Skeletal muscle satellite cell (primary cell): ENCODE measurements around the gene KDM6A.
"Not testable (repeated sequence)": the region's sequence is repeated elsewhere in the genome, so short reads cannot be mapped to it uniquely, and the experiment has no call there.

Experiments
- H3K27me3 ChIP-seq: 2 replicates; pipeline ENCODE4 v1.7.0; 2013; ENCODE audit warnings: low read length; ENCODE audit not compliant: control insufficient read depth, insufficient read depth
- H3K36me3 ChIP-seq: 2 replicates; pipeline ENCODE4 v1.7.0; 2013; ENCODE audit warnings: mild to moderate bottlenecking, control low read depth, low read length; ENCODE audit not compliant: insufficient read depth
- H3K4me1 ChIP-seq: 2 replicates; pipeline ENCODE4 v1.7.0; 2013; ENCODE audit warnings: low read length; ENCODE audit not compliant: control insufficient read depth, insufficient read depth
- H3K4me2 ChIP-seq: 2 replicates; pipeline ENCODE4 v1.7.0; 2013; ENCODE audit warnings: mild to moderate bottlenecking, low read length
- H3K4me3 ChIP-seq: 2 replicates; pipeline ENCODE4 v1.7.0; 2013; ENCODE audit warnings: low read length
- H3K9ac ChIP-seq: 2 replicates; pipeline ENCODE4 v1.7.0; 2013; ENCODE audit warnings: mild to moderate bottlenecking, low read depth, low read length, moderate library complexity
- H3K9me3 ChIP-seq: replicated peaks from 2 replicates; pipeline ENCODE4 v1.7.0; 2013; ENCODE audit warnings: mild to moderate bottlenecking, control low read depth, low read length

KDM6A gene

DNA sequence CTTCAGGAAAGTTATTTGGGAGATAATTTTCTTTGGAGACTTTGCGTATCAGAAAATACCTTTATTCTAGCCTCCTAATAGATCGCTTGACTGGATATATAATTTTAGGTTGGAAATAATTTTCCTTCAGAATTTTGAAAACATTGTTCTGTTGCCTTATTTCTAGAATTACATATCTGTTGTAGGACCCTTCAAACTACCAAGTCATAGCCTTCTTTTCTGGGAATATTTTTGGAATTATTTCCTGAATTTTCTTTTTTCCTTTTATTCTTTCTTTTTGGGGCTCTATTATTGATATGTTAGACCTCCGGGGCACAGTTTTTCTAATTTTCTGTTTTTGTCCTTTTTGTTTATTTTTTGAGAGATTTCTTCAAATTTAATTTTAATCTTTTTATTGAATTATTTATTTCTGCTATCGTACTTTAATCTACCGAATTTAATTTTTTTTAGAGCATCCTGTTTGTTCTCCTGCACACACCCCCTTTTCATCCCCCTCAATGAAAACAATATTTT is 100.5 kb downstream of the KDM6A start:
- Histone ChIP-seq H3K9me3 (no peaks in the 10 kb centered on the region), H3K36me3 (no peaks in the 10 kb centered on the region), H3K4me1 (peaks cover 9% of the 10 kb centered on the region), H3K4me3 (no peak overlapping the region), H3K27me3 (no peaks in the 10 kb centered on the region), H3K9ac (no peak overlapping the region), H3K4me2 (no peak overlapping the region)

DNA sequence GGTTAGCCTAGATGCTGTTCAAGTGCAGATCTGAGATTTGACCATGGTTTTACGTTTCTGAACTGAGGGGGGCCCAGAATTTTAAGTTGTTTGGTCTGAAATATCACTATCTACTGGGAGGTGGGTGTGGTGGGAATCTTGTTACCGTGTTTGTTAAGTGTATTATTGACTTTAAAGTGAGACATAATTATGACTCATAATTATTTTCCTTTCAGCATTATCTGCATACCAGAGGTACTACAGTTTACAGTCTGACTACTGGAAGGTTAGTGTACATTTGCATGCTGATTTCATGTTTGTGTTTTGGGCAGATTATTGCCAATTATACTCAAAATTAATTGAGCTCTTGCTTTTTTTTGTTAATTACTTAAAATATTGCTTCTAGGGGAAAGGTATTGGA is 101.5 kb downstream of the KDM6A start:
- Histone ChIP-seq H3K9me3 (no peaks in the 10 kb centered on the region), H3K4me2 (no peak overlapping the region), H3K4me1 (peaks cover 9% of the 10 kb centered on the region), H3K9ac (no peak overlapping the region), H3K4me3 (no peak overlapping the region), H3K27me3 (no peaks in the 10 kb centered on the region), H3K36me3 (no peaks in the 10 kb centered on the region)

DNA sequence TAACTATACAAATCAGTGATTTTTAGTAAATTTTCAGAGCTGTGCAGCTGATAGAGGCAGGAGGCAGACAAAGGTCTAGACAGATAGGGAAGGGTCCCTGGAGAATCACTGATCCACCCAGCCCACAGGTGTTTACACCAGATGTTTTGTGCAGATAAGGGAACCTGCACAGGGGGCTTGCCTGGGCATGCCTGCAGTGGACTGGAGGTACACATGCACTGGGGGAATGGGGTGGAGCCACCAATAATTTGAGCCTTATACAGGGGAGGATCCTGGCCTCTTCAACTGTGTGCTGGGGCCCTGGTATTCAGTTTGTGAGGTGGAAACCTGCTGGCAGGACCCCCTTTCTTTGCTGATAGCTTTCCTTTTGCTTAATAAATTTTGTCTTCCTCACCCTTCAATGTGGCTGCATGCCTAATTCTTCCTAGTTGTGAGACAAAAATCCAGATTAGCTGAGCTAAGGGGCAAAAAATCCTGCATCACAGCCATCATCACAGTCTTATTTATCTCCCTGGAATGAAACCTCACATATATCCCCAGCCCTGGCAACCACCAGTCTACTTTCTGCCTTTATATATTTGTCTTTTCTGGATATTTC is 102.8 kb downstream of the KDM6A start:
- Histone ChIP-seq H3K27me3 (no peaks in the 10 kb centered on the region), H3K9ac (no peak overlapping the region), H3K4me1 (peaks cover 9% of the 10 kb centered on the region), H3K4me3 (no peak overlapping the region), H3K9me3 (no peaks in the 10 kb centered on the region), H3K4me2 (no peak overlapping the region), H3K36me3 (no peaks in the 10 kb centered on the region)

GRCh38 chrX:44978976-44979375 is 106.0 kb downstream of the KDM6A start:
- H3K4me2 ChIP-seq, result no peak overlapping the region
- peaks cover 8% of the 10 kb centered on the region for H3K4me1 ChIP-seq
- no peak overlapping the region for H3K9ac ChIP-seq
- H3K9me3 ChIP-seq, result no peaks in the 10 kb centered on the region
- H3K36me3 ChIP-seq, result no peaks in the 10 kb centered on the region
- no peak overlapping the region for H3K4me3 ChIP-seq
- H3K27me3 ChIP-seq, result no peaks in the 10 kb centered on the region

GRCh38 chrX:44980403-44980802 is 107.4 kb downstream of the KDM6A start:
- Histone ChIP-seq H3K4me1 (no peaks in the 10 kb centered on the region), H3K4me2 (no peak overlapping the region), H3K9ac (no peak overlapping the region), H3K27me3 (no peaks in the 10 kb centered on the region), H3K9me3 (no peaks in the 10 kb centered on the region), H3K36me3 (no peaks in the 10 kb centered on the region), H3K4me3 (no peak overlapping the region)

DNA sequence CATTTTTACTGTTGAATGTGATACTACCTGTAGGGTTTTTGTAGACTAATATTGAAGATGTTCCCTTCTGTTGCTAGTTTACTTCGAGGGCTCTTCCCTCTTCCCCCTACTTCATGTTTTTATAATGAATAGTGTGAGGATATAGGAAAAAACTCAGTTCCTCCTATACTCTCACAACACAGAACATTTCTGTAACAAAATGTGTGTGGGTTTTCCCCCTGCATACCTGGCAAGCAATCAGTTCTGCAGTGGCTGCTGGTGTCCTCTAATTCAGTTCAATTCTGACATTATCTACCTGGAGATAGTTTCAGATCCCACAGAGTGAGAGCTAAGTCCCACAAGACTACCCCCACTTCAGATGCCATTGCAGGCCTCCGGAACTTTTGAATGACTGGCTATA is 107.9 kb downstream of the KDM6A start:
- Histone ChIP-seq H3K27me3 (no peaks in the 10 kb centered on the region), H3K9me3 (no peaks in the 10 kb centered on the region), H3K4me3 (no peak overlapping the region), H3K9ac (no peak overlapping the region), H3K4me2 (no peak overlapping the region), H3K4me1 (no peaks in the 10 kb centered on the region), H3K36me3 (no peaks in the 10 kb centered on the region)

DNA sequence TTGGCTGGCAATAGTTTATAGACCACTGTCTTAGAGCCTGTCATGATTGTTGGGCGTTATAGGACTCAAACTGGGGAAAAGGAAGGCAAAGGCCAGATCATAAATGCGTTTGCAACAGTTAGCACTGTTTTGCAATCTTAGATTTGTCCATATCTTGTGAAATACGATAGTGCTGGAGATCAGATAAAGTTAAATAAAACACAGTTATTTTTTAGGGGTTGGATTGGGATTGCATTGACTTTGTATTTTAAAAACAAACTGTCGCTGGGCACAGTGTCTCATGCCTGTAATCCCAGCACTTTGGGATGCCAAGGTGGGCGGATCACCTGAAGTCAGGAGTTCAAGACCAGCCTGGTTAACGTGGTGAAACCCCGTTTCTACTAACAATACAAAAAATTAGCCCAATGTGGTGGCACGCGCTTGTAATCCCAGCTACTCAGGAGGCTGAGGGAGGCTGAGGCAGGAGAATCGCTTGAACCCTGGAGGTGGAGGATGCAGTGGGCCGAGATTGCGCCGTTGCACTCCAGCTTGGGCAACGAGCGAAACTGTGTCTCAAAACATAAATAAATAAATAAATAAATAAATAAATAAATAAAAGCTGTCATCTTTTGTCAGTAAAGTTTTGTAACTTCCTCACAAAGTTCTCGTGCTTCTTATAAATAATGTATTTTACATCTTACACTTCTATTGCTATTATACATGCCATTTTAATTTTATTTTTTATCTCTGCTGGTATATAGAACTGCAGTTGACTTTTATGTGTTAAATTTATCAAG is 117.2 kb downstream of the KDM6A start:
- no peaks in the 10 kb centered on the region for H3K4me1 ChIP-seq
- no peaks in the 10 kb centered on the region for H3K36me3 ChIP-seq
- no peak overlapping the region for H3K4me3 ChIP-seq
- no peak overlapping the region for H3K4me2 ChIP-seq
- H3K9ac ChIP-seq, result no peak overlapping the region
- H3K27me3 ChIP-seq, result no peaks in the 10 kb centered on the region
- no peaks in the 10 kb centered on the region for H3K9me3 ChIP-seq

- H3K27me3 ChIP-seq, result no peaks in the 10 kb centered on the region
- H3K36me3 ChIP-seq, result no peaks in the 10 kb centered on the region
- no peak overlapping the region for H3K4me2 ChIP-seq
- H3K9ac ChIP-seq, result no peak overlapping the region
- H3K4me1 ChIP-seq, result no peaks in the 10 kb centered on the region
- no peaks in the 10 kb centered on the region for H3K9me3 ChIP-seq
- no peak overlapping the region for H3K4me3 ChIP-seq
Observed at GRCh38 chrX:44992775-44993174, 119.8 kb downstream of the KDM6A start.

GRCh38 chrX:44996277-44996676 is 123.3 kb downstream of the KDM6A start:
- Histone ChIP-seq H3K4me3 (no peak overlapping the region), H3K36me3 (no peaks in the 10 kb centered on the region), H3K27me3 (no peaks in the 10 kb centered on the region), H3K9me3 (no peaks in the 10 kb centered on the region), H3K9ac (no peak overlapping the region), H3K4me2 (no peak overlapping the region), H3K4me1 (no peaks in the 10 kb centered on the region)

DNA sequence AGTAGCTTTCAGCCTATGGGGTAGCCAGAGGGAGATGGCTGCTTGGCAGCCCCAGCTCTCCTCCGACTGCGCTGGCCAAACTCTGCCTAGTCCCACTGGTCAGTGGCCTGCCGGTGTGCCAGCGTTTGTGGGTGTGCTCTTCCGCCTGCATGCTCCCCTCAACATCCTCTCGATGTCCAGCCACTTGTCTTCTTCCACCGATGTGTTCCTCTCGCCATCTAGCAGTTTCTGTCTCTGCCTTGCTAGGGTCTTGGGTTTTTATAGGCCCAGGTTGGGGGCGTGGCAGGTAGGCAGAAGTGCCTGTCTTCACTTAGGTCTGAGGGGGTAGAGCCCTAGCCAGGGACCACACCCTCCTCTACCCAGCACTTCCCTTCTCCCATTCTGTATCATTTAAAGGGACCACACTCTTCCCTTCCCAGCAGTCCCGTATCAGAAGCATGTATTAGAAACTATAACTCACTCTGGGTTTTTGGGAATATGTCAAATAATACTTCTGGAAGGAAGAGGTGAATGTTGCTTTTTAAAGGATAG is 124.4 kb downstream of the KDM6A start:
- no peak overlapping the region for H3K9ac ChIP-seq
- H3K27me3 ChIP-seq, result no peaks in the 10 kb centered on the region
- H3K9me3 ChIP-seq, result no peaks in the 10 kb centered on the region
- no peak overlapping the region for H3K4me3 ChIP-seq
- H3K36me3 ChIP-seq, result no peaks in the 10 kb centered on the region
- H3K4me1 ChIP-seq, result no peaks in the 10 kb centered on the region
- no peak overlapping the region for H3K4me2 ChIP-seq

DNA sequence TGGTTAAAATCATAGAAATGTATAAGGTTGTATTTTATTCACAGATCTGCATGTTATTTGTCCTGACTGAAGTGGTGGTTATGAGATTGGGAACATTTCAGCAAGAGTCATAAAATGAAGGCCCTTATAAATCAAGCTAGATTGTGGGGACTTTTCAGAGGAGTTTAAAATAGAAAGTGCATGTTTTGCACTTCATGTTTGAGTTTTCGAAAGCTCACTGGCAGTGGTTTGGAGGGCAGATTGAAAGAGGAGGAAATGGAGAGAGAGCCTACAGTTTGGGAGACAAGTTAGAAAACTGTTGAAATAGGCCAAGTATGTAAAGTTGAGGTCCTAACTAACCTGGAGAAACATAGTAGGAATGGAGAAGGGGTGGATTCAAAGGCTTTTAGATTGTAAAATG is 124.9 kb downstream of the KDM6A start:
- Histone ChIP-seq H3K4me3 (no peak overlapping the region), H3K9me3 (no peaks in the 10 kb centered on the region), H3K36me3 (no peaks in the 10 kb centered on the region), H3K9ac (no peak overlapping the region), H3K4me2 (no peak overlapping the region), H3K4me1 (no peaks in the 10 kb centered on the region), H3K27me3 (no peaks in the 10 kb centered on the region)

- H3K4me2 ChIP-seq, H3K9me3 ChIP-seq, H3K4me1 ChIP-seq, H3K9ac ChIP-seq, H3K27me3 ChIP-seq, H3K4me3 ChIP-seq, H3K36me3 ChIP-seq: not testable (repeated sequence)
Observed at GRCh38 chrX:44999237-44999636, 126.2 kb downstream of the KDM6A start.
